NB4 (cell line): ENCODE data around the gene CALN1.

ENCODE experiments used
- DNase-seq: peaks from one replicate; pipeline ENCODE4 v3.0.0; 2010; ENCODE audit warnings: low read depth
- H3K4me3 ChIP-seq: one replicate; pipeline ENCODE4 v1.5.1; 2011; ENCODE audit warnings: mild to moderate bottlenecking, low read depth, low read length, moderate library complexity
- CTCF ChIP-seq: IDR thresholded peaks from one replicate; pipeline ENCODE4 v1.5.1; 2012; ENCODE audit warnings: low read depth, low read length
- MYC ChIP-seq: IDR thresholded peaks from 2 replicates; pipeline ENCODE4 v1.6.1; 2011; ENCODE audit warnings: low read depth, low read length
- POLR2A ChIP-seq: IDR thresholded peaks from 2 replicates; pipeline ENCODE4 v1.6.1; 2011; ENCODE audit warnings: mild to moderate bottlenecking; ENCODE audit not compliant: insufficient read length; ENCODE audit errors: extremely low read depth
- TF ChIP-seq, protein P1 (sequence below): IDR thresholded peaks from 2 replicates; pipeline ENCODE4 v1.6.1; 2011; ENCODE audit warnings: low read depth, low read length

Gene CALN1

DNA sequence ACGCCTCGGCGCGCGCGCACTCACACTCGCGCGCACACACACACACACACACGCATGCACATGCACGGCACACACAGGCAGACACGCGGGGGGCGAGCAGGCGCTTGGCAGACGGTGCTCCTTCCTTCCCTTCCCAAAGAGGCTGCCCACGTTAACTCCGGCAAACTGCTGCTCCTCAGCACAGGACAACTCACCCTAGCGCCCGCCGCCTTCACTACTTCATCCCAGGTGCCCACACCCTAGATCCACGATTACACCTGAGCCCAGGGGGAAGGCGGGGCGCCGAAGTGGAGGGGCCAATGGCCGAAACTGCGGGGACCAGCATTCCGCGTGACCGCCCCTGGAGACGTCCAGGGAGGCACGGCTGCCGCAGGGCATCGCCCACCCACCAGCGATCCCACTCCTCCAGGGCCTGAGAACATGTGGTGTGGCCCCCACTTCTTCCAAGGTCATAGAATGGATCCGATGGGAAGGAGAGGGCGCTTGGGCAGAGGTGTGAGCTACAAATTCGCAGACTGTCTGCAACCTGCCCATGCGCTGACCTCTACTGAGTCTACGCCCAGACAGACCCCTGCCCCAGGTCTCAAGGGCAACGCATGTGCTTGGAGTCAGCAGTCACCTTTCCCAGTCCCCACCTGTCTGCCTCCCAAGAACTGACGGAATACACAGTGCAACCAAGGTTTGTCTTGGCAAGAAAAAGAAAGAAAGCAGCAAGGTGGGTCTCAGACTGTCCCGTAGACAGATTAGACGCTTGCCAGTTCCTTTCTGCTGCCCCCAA lies 74.6 kb downstream of the CALN1 start:
- no peak for DNase-seq
- H3K4me3 ChIP-seq: no peak overlapping the region
- TF ChIP-seq POLR2A (no peak), CTCF (no peak), MYC (no peak)
- TF ChIP-seq, protein P1, sequence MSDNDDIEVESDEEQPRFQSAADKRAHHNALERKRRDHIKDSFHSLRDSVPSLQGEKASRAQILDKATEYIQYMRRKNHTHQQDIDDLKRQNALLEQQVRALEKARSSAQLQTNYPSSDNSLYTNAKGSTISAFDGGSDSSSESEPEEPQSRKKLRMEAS: no peak

- no peak overlapping the region for H3K4me3 ChIP-seq
- DNase-seq: no peak
- no peak for TF ChIP-seq MYC
- TF ChIP-seq, protein P1: no peak
- TF ChIP-seq POLR2A: no peak
- TF ChIP-seq CTCF: no peak
Observed at GRCh38 chr7:72336632-72337389, 75.3 kb downstream of the CALN1 start.

GRCh38 chr7:72336382-72336631 lies 75.8 kb downstream of the CALN1 start:
- no peak overlapping the region for H3K4me3 ChIP-seq
- TF ChIP-seq MYC: no peak
- no peak for TF ChIP-seq CTCF
- no peak for DNase-seq

DNA sequence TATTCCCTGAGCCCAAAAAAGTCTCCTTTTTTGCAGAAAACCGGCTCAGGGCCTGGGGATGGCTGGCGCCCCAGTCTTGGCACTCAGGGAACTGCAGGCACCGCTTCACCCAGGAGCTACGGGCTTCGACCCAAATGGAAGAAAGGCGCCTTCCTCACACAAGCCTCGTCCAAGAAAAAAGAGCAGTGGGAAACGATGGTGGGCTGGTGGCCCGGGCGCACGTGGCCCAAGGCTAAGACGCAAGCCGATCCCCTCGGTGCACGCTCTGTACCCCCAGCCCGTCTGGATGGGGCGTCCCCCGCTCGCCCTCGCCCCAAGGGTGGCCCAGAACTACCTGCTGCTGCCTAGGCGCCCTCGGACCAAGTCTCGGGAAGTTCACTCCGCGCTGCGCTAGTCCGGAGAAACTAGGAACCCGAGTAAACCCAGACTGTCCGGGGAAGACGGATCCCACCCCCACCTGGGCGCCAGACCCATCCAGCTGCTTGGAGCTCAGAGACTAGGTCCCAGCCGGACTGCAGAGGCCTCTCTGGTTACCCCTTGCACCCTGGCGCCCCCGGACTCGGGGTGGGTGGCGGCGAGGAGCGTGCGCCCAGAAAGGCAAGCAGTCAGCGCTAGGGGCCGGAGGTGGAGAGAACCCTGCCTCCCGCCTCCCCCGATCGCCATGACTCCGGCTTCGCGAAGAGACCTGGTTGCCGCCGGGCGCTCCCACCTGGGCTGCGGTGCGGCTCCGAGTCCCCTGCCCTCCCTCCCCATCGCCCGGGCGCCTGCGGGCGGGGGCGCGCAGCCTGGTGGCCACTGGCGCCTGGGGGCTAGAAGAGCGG lies 76.4 kb downstream of the CALN1 start:
- TF ChIP-seq MYC (no peak), POLR2A (no peak), CTCF (no peak)
- TF ChIP-seq, protein P1: no peak
- DNase-seq: no peak
- H3K4me3 ChIP-seq: no peak overlapping the region

GRCh38 chr7:72334698-72335097 lies 77.4 kb downstream of the CALN1 start:
- DNase-seq: no peak
- TF ChIP-seq MYC: no peak
- no peak for TF ChIP-seq CTCF
- TF ChIP-seq POLR2A: no peak
- TF ChIP-seq, protein P1: no peak
- H3K4me3 ChIP-seq: no peak overlapping the region
